Activated CD4-positive, alpha-beta T cell treated with anti-CD3 and anti-CD28 coated beads, Interleukin-2, amount 50 U/mL, for 48 hours (primary cell): ENCODE results near the gene NUP107.
"Not testable (repeated sequence)": the region's sequence is repeated elsewhere in the genome, so short reads cannot be mapped to it uniquely, and the experiment has no call there.

ENCODE experiments used
- DNase-seq, 2 experiments: peaks; one replicate each; pipeline ENCODE4 v3.0.0-alpha.2; 2020

NUP107 gene

DNA sequence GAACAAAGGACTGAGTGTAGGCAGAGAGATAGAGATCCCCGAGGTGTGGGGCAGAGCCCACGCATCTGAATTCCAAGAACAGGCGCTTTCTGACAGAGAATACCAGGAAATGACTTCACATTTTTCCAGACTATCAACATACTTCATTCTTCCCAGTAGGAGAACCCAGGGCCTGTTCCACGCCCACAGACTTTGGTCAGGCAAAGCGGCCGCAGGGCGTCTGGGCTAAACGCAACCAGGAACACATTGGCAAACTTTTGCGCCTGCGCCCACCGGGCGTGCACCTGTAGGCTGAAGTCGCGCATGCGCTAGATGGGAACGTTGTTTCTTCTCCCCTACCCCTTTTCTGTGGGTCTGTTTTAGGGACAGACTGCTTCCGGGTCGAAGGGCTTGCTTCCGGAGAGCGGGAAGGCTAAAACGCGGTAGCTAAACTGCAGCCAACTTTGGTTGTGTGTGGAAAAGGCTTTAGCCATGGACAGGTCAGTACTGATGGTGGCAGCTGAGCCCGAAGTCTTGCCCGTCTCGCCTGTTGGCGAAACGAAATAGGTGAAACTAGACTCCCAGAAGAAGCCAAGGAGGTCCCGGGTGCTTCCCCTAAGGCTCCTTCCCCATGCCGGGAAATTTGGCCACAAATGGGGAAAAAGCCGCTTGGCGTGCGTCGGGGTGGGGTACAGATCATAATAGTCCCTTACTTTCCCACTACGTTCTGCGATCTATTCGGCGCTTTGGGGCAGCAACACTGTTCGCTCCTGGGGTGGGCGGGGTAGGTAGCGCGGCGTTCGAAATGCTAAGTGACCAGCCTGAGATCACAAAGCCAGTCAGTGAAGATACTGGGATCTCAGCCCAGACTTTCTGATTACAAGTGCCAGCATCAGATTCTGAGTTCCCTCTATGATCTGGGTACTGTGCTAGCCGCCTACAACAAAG lies at the start of gene NUP107:
Gene NUP107, plus strand, starts transcription at position 384 of the 927 bp plus-strand sequence. Its CDS starts 88 bp downstream, at position 472.
- DNase-seq: peak; percentile 98 to 99

DNA sequence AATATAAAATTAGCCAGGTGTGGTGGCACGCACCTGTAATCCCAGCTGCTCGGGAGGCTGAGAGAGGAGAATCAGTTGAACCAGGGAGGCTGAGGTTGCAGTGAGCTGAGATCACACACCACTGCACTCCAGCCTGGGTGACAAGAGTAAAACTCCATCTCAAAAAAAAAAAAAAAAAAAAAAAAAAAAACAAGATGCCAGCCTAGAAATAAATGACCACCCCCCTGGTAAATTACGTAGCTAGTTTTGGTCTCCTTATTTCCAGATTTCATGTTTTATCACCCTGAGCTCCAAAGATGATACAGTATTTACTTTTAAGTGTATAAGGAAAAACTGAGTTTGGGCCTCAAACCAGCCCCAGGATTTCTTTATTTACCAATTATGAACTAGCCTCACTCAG lies 49.3 kb upstream of the NUP107 start:
- DNase-seq: not testable (repeated sequence)

DNA sequence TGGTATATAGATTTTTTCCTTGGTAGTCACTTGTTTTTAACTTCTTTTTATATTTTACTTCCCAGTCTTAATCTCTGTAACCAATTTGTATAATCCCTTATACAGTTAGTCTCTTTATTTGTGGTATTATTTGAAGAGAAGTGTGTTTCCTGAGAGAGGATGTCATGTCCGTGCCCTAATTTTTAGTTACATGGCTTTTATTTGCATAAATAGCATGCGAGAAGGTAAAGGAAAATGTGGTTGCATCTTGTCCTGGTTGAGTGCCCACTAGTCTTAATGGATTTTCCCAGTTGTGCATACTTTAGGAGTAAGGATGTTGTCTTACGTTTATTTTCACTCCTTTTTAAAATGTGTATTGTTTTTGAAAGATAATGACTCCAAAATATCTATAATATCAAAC lies 48.6 kb upstream of the NUP107 start:
- DNase-seq: no peak

DNA sequence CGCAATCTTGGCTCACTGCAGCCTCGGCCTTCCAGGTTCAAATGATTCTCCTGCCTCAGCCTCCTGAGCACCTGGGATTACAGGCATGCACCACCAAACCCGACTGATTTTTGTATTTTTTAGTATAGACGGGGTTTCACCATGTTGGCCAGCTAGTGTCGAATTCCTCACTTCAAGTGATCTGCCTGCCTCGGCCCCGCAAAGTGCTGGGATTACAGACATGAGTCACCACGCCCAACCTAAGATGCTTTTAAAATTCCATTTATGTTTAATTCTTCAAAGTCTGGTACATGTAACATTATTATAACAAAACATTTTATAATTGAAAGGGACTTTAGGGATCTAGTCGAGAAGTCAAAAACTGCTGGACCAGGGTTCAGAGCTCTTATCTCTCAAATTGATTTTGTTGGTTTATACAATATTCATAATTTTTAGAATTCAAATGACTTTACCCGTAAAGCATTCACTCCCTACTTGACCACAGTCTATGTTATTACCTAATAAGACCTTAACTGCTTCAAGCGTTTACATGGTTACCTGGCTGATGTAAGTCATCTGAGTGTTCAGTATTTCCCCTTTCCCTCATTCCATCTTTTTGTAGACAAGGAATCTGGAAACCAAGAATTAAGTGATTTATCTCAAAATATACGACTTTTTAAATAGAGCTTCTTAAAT lies 47.9 kb upstream of the NUP107 start:
- DNase-seq: no peak

DNA sequence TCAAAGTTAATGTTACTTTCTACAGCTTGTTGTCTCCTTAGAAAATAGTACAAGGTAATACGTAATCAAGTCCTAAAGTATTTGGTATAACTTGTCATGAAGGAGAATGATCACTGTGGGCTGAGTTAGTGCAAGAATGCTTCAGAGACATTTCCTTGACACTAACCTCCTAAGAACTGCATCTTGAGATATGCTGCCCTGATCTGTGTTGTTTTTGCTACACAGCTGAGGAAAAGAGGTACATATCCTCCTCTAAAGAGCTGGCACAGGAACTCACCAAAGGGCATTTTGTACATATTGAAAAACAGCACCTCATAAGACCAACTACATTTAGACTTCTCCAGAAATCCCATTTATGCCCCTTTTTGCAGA lies 47.4 kb upstream of the NUP107 start:
- no peak for DNase-seq

DNA sequence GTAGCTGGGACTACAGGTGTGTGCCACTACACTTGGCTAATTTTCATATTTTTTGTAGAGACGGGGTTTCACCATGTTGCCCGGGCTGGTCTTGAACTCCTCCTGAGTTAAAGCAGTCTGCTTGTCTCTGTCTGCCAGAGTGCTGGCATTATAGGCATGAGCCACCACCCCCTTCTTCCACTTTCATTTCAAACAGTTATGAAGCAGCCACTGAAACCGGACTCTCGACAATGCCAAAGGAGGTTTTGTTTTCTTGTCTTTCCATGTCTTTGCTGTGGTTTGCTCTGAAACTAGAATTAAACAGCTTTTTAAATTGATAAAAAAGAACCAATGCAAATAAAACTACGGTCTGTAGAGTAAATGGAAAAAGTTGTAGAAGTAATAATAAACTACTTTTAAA lies 45.6 kb upstream of the NUP107 start:
- peak; percentile 42 to 58 for DNase-seq

DNA sequence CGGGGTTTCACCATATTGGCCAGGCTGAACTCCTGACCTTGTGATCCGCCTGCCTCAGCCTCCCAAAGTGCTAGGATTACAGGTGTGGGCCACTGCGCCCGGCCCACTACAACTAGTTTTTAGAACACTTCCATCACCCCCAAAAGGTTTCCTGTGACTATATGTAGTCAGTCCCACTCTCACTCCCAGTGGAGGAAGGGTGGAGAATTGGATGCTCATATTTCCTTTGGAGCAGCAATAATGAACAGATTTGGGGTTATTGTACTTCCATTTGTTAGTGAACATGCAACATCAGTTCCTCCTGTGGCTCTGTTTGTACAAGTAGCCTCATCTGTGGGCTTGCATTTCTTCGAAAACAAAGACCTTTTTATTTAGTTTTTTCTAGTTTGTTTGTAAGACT lies 40.3 kb upstream of the NUP107 start:
- no peak for DNase-seq

DNA sequence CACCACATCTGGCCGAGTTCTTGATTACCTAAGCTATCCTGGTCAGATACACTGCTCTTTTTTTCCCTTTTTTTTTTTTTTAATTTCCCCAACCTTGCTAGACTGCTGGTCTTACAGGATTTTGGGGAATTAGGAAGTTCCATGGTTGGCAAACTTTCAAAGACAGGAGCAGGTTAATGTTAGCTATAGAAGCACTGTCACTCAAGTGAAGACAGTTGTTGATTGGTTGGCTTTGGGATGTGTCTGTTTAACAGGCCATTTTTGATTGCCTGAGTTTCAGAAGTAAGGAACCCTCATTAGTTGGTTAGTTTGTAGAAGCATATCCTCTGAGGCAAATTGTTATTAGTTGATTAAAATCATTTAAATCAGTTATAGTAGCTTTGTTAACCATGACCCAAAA lies 39.3 kb upstream of the NUP107 start:
- no peak for DNase-seq

DNA sequence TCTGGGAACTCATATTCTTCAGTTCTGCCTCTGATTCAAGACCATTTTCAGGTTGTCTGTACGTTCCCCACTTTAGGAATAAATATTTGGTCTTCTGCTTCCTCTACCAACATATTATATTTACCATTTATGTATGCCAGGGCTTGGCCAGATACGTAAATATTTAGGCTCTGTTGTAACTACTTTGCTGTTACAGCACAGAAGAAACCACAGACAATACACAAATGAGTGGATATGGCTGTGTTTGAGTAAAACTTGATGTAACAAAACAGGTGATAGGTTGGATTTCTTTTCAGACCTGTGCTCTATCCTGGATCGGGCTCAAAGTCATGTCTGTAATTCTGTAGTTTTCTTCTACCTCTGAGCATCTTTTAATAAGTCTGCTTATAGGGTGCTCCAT lies 38.6 kb upstream of the NUP107 start:
- no peak for DNase-seq

DNA sequence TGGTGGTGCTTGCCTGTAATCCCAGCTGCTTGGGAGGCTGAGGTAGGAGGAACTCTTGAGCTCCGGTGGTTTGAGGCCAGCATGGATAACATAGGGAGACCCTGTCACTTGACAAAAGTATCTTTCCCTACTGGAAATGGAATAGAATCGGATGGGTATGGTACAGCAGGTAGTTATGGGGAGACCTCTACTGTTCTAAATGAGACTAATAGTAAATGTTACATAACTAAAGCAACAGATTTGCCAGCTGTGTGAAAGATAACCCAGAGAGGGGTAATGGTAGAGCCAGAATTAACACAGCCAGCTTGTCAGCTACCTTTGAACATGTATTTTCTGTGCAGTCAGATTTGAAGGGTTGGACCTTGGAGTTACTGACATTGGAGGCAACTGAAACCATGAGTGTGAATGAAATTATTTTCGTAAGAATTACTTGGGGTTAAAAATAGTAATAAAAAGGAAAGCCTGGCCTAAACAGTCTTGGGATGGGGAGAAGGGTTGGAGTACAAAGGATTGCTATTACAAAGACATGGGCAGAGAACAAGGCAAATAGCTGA lies 21.7 kb upstream of the NUP107 start:
- no peak for DNase-seq

DNA sequence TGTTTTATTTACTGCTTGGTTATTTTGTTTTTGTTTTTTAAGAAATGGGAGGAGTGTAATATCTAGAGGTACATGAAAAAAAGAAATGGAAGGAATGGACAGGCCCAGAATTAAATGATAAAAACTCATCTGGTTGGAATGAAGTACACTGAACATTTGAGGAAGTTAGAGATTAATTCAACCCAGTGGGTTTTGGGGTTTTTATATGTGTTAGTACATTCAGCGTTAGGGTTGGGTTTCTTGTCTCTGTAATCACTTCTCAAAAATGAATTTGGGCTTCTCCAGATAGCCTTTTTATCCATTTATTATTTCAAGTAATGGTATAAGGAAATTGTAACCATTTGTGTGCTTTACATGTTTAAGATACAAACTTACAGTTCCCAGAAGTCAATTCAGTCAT lies 19.5 kb upstream of the NUP107 start:
- no peak for DNase-seq

DNA sequence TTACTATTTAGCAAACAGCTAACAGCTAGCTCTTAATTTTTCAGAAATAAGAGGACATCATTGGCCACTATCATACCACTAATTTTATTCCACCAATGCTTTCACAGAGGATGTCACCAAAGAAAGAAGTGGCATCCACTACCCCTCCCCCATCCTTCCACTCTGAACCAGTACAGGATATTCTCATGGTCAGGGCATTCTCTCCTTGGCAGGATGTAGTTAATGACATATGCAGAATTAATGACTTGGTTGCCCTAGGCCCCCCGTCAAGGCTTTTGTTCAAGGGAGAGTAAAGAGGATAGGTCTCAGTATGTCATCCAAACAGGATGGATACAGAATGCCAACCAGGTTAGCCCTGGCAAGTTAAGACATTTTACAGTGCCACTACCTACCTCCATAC lies 18.9 kb upstream of the NUP107 start:
- DNase-seq: no peak

DNA sequence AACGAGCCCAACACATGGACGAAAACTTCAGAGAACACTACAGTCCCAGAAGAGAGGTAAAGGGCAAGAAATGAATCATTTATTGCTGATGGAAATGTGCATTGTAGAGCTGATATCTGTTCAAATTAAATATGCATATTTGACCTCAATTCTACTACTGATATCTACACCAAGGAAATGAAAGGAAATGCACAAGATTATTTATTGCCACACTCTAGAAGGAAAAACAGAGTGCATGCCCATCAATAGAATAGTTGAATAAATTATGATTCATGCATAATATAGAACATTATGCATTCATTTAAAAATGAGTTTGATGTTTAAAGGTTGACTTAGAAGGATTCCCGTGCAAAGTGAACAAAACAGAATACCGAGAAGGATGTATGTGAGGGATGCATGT lies 15.6 kb upstream of the NUP107 start:
- no peak for DNase-seq

DNA sequence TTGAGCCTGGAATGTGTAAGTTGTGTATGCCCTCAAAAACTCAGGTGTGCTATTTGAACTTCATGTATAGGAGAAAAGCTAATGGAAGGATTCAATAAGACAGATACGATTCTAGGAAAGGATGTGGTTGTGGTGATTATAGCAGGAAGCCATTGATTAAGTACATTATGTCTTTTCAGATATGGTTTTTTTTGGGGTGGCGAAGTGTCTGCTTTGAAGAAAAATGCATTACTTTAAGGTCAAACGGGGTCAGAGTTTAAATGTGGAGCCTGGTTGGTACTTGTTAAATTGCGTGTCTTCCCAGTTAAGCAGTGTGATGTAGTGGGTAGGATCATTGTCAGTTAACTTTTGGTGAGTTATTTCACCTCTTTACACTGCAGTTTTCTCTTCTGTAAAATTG lies 13.0 kb upstream of the NUP107 start:
- DNase-seq: no peak

DNA sequence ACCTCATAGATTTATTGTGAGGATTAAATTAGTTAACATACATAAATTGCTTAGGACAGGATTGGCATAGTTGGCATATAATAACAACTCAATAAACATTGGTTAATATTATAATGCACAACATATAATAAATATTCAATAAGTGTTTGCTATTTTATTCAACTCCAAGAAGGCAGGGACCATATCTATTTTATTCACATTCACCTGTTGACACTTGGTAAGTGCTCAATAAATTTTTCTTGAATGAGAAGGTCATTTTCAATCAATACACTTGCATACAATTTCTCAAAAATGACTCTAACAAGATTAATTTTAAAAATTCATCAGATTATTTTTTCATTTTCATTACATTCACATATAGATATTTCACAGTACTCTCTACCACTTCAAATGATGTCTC lies 12.4 kb upstream of the NUP107 start:
- DNase-seq: no peak

DNA sequence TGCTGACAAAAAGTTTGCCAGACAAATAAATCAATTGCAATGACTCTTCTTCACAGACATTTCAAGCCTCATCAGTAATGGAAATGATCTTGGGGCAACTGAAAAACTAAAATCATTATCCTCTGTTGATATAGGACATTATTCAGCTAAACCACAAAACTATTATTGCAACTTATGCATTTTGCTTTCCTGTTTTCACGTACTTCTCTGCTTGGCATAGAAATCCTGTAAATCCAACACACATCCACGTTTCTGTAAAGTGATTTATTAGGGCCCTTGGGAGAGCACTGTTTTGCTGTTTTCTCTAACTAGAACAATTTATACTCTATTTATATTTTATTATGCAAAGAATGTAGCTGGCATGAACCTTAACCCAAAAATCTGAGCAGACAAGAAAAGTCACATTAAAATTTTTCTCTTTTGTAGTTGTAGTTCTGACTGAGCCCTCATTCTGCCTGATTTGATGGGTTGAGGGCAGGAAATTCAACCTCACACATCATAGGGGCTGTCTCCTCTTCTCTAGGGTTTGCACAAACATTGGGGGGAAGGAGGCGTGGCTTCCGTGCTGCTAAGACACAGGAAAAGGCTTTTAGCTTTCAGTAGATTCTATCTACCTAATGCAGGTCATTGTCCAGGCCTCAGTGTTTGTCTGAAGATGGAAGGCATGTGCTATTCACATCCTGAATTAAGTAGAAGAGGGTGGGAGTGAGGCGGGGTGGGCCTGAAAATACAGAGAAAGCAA lies 11.5 kb upstream of the NUP107 start:
- peak; percentile 47 to 55 for DNase-seq

DNA sequence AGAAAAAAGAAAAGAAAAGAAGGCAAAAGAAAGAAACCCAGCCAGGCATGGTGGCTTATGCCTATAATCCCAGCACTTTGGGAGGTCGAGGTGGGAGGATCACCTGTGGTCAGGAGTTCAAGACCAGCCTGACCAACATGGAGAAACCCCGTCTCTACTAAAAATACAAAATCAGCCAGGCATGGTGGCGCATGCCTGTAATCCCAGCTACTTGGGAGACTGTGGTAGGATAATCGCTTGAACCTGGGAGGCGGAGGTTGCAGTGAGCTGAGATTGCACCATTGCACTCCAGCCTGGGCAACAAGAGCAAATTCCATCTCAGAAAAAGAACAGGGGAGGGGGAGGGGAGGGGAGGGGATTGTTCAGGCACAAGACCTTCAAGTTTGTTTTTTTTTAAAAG lies 9.9 kb upstream of the NUP107 start:
- DNase-seq: not testable (repeated sequence)

DNA sequence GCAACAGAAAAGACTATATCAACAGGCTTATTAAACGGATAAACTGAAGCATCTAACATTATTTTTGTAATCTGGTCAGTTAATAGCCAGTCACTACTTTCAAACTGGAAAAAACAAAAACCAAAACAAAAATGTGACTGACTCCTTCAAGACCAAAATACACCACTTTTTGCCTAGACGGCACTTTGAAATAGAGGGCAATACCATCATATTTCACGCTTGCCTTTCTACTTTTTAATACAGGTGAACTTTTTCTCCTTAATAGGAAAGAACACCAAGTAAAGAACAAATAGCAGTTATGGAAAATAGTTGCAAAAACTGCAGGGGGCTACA lies 550 bp upstream of the NUP107 start:
- DNase-seq: no peak

DNA sequence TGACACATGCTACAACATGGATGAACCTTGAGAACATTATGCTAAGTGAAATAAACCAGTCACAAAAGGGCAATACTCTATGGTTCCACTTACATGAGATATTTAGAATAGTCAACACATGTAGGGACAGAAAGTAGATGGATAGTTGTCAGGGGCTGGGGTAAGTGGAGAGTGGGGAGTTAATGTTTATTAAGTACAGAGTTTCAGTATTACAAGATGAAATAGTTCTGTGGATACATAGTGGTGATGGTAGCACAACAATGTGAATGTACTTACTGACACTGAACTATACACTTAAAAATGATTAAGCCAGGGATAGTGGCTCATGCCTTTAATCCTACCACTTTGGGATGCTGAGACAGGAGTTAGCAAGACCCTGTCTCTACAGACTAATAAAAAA lies 8.7 kb downstream of the NUP107 start:
- DNase-seq: no peak

DNA sequence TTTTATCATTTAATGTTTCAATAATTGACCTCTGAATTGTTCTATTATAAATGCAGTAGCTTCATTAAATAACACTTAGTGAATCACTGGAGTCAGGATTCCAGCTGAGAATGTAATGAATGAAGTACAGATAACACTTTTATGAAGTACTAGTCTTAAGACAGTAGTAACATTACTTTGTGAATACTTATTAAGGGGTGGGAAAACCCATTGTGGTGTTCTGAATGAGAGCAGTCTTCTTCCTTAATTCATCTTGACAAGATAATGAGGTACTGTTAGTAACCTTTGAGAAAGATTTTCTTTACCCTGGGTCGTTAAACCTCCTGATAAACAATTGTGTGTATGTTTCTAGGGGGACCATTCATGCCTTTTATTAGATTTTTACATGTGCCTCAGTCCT lies 12.7 kb downstream of the NUP107 start:
- DNase-seq: no peak

DNA sequence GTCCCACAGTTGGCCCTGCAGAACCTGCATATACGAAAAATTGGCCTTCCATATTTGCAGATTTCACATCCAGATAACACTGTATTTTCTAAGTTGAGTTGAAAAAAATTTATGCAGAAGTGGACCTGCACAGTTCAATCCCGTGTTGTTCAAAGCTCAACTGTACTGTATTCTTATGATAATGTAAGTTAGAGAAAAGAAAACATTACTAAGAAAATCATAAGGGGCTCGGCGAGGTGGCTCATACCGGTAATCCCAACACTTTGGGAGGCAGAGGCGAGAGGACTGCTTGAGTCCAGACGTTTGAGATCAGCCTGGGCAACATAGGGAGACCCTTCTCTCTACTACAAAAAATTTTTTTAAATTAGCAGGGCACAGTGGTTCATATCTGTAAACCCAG lies 41.0 kb downstream of the NUP107 start:
- no peak for DNase-seq

DNA sequence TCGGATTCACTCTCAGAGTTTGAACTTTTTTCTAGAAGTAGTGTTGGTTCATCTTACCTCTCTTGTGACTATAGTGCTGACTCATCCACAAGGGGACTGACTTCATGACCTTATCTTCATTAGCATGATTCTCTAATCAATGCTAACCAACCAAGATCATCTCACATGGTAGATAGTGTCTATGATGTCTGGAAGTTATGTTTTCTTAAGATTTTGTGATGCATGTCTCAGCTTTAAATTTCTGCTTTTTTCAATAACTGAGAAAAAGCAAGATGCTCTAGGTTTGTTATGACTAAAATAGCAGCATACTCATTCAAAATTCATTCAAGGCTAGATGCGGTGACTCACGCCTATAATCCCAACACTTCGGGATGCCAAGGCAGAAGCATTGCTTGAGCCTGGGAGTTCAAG lies 46.9 kb downstream of the NUP107 start:
- DNase-seq: no peak

DNA sequence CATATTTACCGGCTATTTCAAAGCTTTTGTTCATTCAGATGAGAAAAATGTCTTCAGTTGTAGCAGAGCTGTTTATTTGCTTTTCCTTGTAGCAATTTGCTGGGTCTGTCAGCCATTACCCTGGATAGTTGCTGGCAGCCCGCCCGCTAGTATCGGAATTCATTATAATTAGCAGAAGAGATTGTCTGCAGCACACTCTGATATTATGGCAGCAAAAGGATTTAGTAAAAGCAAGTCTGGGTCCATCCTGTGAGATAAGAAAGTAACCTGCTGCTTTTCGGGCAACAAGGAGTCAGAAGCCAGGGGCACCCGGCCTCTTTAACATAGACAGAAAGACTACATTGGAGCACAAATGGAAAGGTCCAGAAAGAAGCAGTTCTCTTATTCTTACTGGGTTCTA lies 53.1 kb downstream of the NUP107 start:
- DNase-seq: no peak

DNA sequence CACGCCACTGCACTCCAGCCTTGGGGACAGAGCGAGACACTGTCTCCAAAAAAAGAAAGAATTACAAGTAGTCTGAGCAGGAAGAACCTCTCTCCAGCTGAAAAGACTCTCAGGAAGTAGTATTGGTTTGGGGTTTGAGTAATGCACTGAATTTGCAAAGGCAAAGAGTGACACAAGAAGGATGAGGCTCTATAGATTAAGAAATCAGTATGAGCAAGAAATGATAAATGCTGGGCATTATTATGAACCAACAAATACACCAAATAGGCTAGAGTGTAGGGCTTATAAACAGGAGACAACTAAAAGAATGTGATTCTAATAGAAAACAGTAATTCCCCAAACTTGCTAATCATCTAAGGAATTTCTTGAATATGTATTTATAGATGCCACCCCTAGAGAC lies 56.6 kb downstream of the NUP107 start:
- DNase-seq: no peak
